Thoracic aorta (tissue), 2 donors: ENCODE measurements around the gene C1orf94. TPM values are rescaled to one million over a fixed set of nuclear protein-coding genes. Genes with fewer than 3 reads are reported as not detected.

Experiments used
- ATAC-seq: fragments of 150-250 bp; one replicate; pipeline ENCODE4 v1.8.0; 2017; ENCODE audit warnings: low read depth; ENCODE audit not compliant: insufficient number of reproducible peaks, low FRiP score
- DNase-seq: peaks from one replicate; pipeline ENCODE4 v3.0.0-alpha.2; 2020; ENCODE audit warnings: low spot score
- H3K27ac ChIP-seq, 2 donors: fragments of 200-600 bp; sonication (generic); 1 replicate in 1 of 2; 2 replicates in 1 of 2; pipeline ENCODE4 v1.5.1; 2016; ENCODE audit warnings: mild to moderate bottlenecking in 2 of 2, moderate library complexity in 2 of 2
- H3K27me3 ChIP-seq: fragments of 200-600 bp; sonication (generic); replicated peaks from 2 replicates; pipeline ENCODE4 v1.6.0; 2016; ENCODE audit warnings: mild to moderate bottlenecking; ENCODE audit not compliant: insufficient read depth
- H3K36me3 ChIP-seq: fragments of 200-600 bp; sonication (generic); one replicate; pipeline ENCODE4 v1.5.1; 2016
- H3K4me1 ChIP-seq, 2 donors: fragments of 200-600 bp; sonication (generic); 1 replicate in 1 of 2; 2 replicates in 1 of 2; pipeline versions ENCODE4 v1.5.1 to v1.6.0; 2016; ENCODE audit warnings: low read depth in 2 of 2, mild to moderate bottlenecking in 1 of 2; ENCODE audit not compliant: control insufficient read depth in 1 of 2
- H3K4me3 ChIP-seq: fragments of 200-600 bp; sonication (generic); 2 replicates; pipeline ENCODE4 v1.5.1; 2016; ENCODE audit warnings: mild to moderate bottlenecking
- H3K9me3 ChIP-seq: fragments of 200-600 bp; sonication (generic); 2 replicates; pipeline ENCODE4 v1.5.1; 2016
- CTCF ChIP-seq: fragments of 200-600 bp; sonication (generic); IDR thresholded peaks from one replicate; pipeline ENCODE4 v1.5.1; 2019; ENCODE audit warnings: antibody characterized with exemption
- total RNA-seq, 2 donors: library from RNA; depleted of rRNA; stranded (reverse); fragments of >200 nt; gene quantifications; one replicate each; pipeline versions ENCODE4 v1.1.0 to v1.2.3, GENCODE V29; 2016

The C1orf94 gene
- total RNA-seq, 2 donors from 2014 or later: not detected

GRCh38 chr1:34190692-34191091, 14.0 kb downstream of the C1orf94 start:
- TF ChIP-seq CTCF: no peak
- H3K36me3 ChIP-seq: no peaks in the 10 kb centered on the region
- ATAC-seq (no peak), DNase-seq (no peak)
- H3K4me3 ChIP-seq: no peak overlapping the region
- H3K27ac ChIP-seq: no peak overlapping the region
- no peaks in the 10 kb centered on the region for H3K9me3 ChIP-seq
- no peaks in the 10 kb centered on the region for H3K4me1 ChIP-seq
- H3K27me3 ChIP-seq: no peaks in the 10 kb centered on the region

GRCh38 chr1:34192621-34193020, 15.9 kb downstream of the C1orf94 start:
- Histone ChIP-seq H3K36me3 (no peaks in the 10 kb centered on the region), H3K27ac (no peak overlapping the region), H3K4me3 (no peak overlapping the region), H3K27me3 (no peaks in the 10 kb centered on the region), H3K9me3 (no peaks in the 10 kb centered on the region), H3K4me1 (no peaks in the 10 kb centered on the region)
- ATAC-seq (no peak), DNase-seq (no peak)
- TF ChIP-seq CTCF: no peak

- no peak for TF ChIP-seq CTCF
- no peak overlapping the region for H3K4me3 ChIP-seq
- H3K4me1 ChIP-seq: no peaks in the 10 kb centered on the region
- no peaks in the 10 kb centered on the region for H3K27me3 ChIP-seq
- no peak for ATAC-seq
- H3K27ac ChIP-seq: no peak overlapping the region
- no peaks in the 10 kb centered on the region for H3K36me3 ChIP-seq
- DNase-seq: no peak
- no peaks in the 10 kb centered on the region for H3K9me3 ChIP-seq
Observed at GRCh38 chr1:34199927-34200326, 23.2 kb downstream of the C1orf94 start.

GRCh38 chr1:34212673-34213072, 36.0 kb downstream of the C1orf94 start:
- no peak for TF ChIP-seq CTCF
- Histone ChIP-seq H3K27me3 (no peaks in the 10 kb centered on the region), H3K36me3 (no peaks in the 10 kb centered on the region), H3K4me1 (no peaks in the 10 kb centered on the region), H3K9me3 (no peaks in the 10 kb centered on the region), H3K4me3 (no peak overlapping the region), H3K27ac (no peak overlapping the region)
- ATAC-seq (no peak), DNase-seq (no peak)

GRCh38 chr1:34213956-34214355, 37.2 kb downstream of the C1orf94 start:
- Histone ChIP-seq H3K36me3 (no peaks in the 10 kb centered on the region), H3K27ac (no peak overlapping the region), H3K4me3 (no peak overlapping the region), H3K4me1 (no peaks in the 10 kb centered on the region), H3K9me3 (no peaks in the 10 kb centered on the region), H3K27me3 (no peaks in the 10 kb centered on the region)
- ATAC-seq (no peak), DNase-seq (no peak)
- no peak for TF ChIP-seq CTCF
